WERI-Rb-1 (cell line): ENCODE data around the gene STXBP6.

Experiments
- DNase-seq: peaks from one replicate; pipeline ENCODE4 v3.0.0-alpha.2; 2020
- H3K27ac ChIP-seq: fragments of 250-450 bp; sonication (Bioruptor Pico); 2 replicates; pipeline ENCODE4 v1.5.1; 2020; ENCODE audit warnings: mild to moderate bottlenecking, moderate library complexity
- H3K27me3 ChIP-seq: fragments of 250-450 bp; sonication (Bioruptor Pico); 2 replicates; pipeline ENCODE4 v1.5.1; 2021; ENCODE audit warnings: mild to moderate bottlenecking, low read depth, moderate library complexity; ENCODE audit not compliant: insufficient read depth, severe bottlenecking
- H3K36me3 ChIP-seq: fragments of 250-450 bp; sonication (Bioruptor Pico); 2 replicates; pipeline ENCODE4 v1.5.1; 2020; ENCODE audit warnings: mild to moderate bottlenecking, moderate library complexity
- H3K4me3 ChIP-seq: 2 replicates; pipeline ENCODE4 v1.5.1; 2011; ENCODE audit warnings: low read depth, mild to moderate bottlenecking, control low read depth, low read length
- H3K9me3 ChIP-seq: fragments of 250-450 bp; sonication (Bioruptor Pico); 2 replicates; pipeline ENCODE4 v1.5.1; 2021; ENCODE audit warnings: mild to moderate bottlenecking, moderate library complexity; ENCODE audit not compliant: severe bottlenecking
- CTCF ChIP-seq: IDR thresholded peaks from 2 replicates; pipeline ENCODE4 v1.5.1; 2011; ENCODE audit warnings: low read depth, mild to moderate bottlenecking, control low read depth, inconsistent platforms, low read length

STXBP6 gene

DNA sequence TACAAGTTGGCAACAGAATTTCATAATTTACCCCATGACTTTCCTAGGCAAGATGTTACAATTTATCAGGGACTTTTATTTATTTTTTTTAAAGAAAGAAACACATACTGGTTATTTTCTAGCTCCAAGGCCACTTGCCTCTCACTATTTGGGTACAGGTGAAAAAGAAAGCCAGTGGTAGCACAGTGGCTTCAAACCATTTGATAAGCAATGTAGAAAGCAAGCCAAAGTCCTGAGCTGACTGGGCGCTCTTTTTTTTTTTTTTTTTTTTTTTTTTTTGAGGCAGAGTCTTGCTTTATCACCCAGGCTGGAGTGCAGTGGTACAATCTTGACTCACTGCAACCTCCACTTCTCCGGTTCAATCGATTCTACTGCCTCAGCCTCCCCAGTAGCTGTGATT lies 73.3 kb downstream of the STXBP6 start:
- H3K27me3 ChIP-seq, result peaks cover 28% of the 10 kb centered on the region
- H3K36me3 ChIP-seq, result no peaks in the 10 kb centered on the region
- no peak overlapping the region for H3K4me3 ChIP-seq
- no peak for DNase-seq
- TF ChIP-seq CTCF, result no peak
- no peaks in the 10 kb centered on the region for H3K9me3 ChIP-seq
- no peak overlapping the region for H3K27ac ChIP-seq

DNA sequence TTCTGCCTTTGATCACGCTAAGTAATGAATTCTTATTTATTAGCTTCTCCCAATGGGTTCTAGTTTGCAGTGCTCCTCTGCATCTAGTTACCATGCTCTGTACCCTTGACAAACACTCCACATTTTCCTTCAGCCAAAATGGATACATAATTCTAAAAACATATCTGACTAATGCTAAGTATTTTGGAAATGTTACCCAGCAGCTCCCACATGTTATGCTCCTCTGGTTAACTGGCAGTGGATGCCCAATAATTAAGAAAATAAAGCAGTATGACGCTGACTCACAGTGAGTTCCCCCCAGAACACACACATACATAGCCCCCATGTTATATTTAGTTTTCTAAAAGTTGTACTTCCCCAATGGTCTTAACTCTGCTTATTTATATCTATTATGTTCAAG lies 74.6 kb downstream of the STXBP6 start:
- DNase-seq, result no peak
- Histone ChIP-seq H3K27me3 (peaks cover 31% of the 10 kb centered on the region), H3K9me3 (no peaks in the 10 kb centered on the region), H3K27ac (no peak overlapping the region), H3K36me3 (no peaks in the 10 kb centered on the region), H3K4me3 (no peak overlapping the region)
- no peak for TF ChIP-seq CTCF

DNA sequence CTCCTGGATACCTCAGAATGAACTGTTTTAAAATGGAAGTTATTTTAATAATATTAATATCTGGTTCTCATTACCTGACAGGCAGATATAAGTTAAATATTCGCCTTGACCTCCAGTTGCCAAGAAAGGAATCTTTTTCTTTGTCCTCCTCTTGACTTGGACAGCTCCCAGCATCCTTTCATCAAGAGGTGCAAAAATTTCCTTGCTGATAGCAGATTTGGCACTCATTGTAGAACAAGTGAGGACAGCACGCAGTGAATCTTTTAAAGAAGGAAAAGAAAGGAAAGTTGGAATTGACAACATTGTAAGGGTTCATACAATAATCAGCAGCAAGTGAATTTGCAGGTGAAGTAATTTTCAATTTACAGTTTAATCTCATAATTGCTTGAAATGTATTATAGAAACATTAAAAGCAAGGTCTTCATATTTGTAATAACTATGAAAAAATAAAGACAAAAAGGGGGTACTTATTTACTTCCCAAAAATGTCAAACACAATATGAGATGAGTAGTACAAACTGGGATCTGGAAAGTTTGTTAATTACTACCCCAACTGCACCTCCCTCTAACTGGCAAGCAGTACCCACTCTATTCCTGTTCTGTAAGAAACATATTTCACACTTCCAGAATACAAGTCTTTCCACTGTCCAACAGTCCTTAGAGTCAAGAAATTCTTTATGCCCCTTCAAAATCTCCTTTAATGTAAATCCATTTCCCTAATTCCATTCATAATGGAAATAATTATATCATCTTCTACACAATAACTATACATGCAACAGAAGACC lies 75.2 kb downstream of the STXBP6 start:
- TF ChIP-seq CTCF, result no peak
- no peak overlapping the region for H3K4me3 ChIP-seq
- no peak for DNase-seq

GRCh38 chr14:24972844-24973243 lies 77.1 kb downstream of the STXBP6 start:
- H3K27ac ChIP-seq, result no peak overlapping the region
- H3K36me3 ChIP-seq, result no peaks in the 10 kb centered on the region
- H3K9me3 ChIP-seq, result no peaks in the 10 kb centered on the region
- TF ChIP-seq CTCF, result no peak
- peaks cover 36% of the 10 kb centered on the region for H3K27me3 ChIP-seq
- DNase-seq, result no peak
- H3K4me3 ChIP-seq, result no peak overlapping the region

More for the DNA sequence above, 75.2 kb downstream of the STXBP6 start:
- no peak overlapping the region for H3K27ac ChIP-seq
- H3K9me3 ChIP-seq, result no peaks in the 10 kb centered on the region
- no peaks in the 10 kb centered on the region for H3K36me3 ChIP-seq
- peaks cover 31% of the 10 kb centered on the region for H3K27me3 ChIP-seq

GRCh38 chr14:24971255-24971654 lies 78.7 kb downstream of the STXBP6 start:
- no peaks in the 10 kb centered on the region for H3K36me3 ChIP-seq
- no peak overlapping the region for H3K4me3 ChIP-seq
- TF ChIP-seq CTCF, result no peak
- no peak for DNase-seq
- peaks cover 34% of the 10 kb centered on the region for H3K27me3 ChIP-seq
- H3K27ac ChIP-seq, result no peak overlapping the region
- no peaks in the 10 kb centered on the region for H3K9me3 ChIP-seq

- Histone ChIP-seq H3K36me3 (no peaks in the 10 kb centered on the region), H3K27ac (no peak overlapping the region), H3K9me3 (no peaks in the 10 kb centered on the region), H3K27me3 (peaks cover 27% of the 10 kb centered on the region), H3K4me3 (no peak overlapping the region)
- DNase-seq, result no peak
- TF ChIP-seq CTCF, result no peak
Observed at GRCh38 chr14:24966579-24966964, 83.4 kb downstream of the STXBP6 start.
